H1 (cell line): ENCODE measurements around the gene LGI4. TPM values are rescaled to one million over a fixed set of nuclear protein-coding genes. Genes with fewer than 3 reads are reported as not detected.

Experiments
- CHD2 ChIP-seq: IDR thresholded peaks from 2 replicates; pipeline ENCODE4 v1.6.1; 2012; ENCODE audit warnings: low read length, improper control_type of control experiment
- CHD7 ChIP-seq: fragments of 300-600 bp; sonication (generic); IDR thresholded peaks from 2 replicates; pipeline ENCODE4 v1.7.1; 2012; ENCODE audit warnings: low read length, moderate library complexity, mild to moderate bottlenecking, inconsistent platforms; ENCODE audit not compliant: insufficient replicate concordance
- POU5F1 ChIP-seq: IDR thresholded peaks from 2 replicates; pipeline ENCODE4 v1.6.1; 2011; ENCODE audit warnings: low read depth, mild to moderate bottlenecking, low read length, moderate library complexity
- TAF7 ChIP-seq: optimal IDR thresholded peaks from 2 replicates; pipeline ENCODE3; 2011; ENCODE audit warnings: low read depth, mild to moderate bottlenecking, inconsistent platforms, low read length, moderate library complexity, borderline replicate concordance
- polyA plus RNA-seq, 7 experiments: library from polyadenylated mRNA; depleted of rRNA in 3 of 7; stranded (reverse) in 5 of 7; unstranded in 2 of 7; fragments of >200 nt in 5 of 7; fragments of 200-250 nt in 2 of 7; gene quantifications; 1 replicate in 5 of 7; 2 replicates in 1 of 7; 4 replicates in 1 of 7; pipeline versions ENCODE4 v1.2.1 to v1.2.3, GENCODE V29; 2011 to 2013; ENCODE audit warnings: missing spikeins in 2 of 7, mixed read lengths in 2 of 7
- total RNA-seq: library from RNA; stranded (reverse); fragmentation: NEBNext Ultra II Directional; extraction: Animal tissue kit (Norgen Biotek cat#: 25700); gene quantifications from 2 replicates; pipeline ENCODE4 v1.2.1, GENCODE V29; 2021

The LGI4 gene
- total and polyA plus RNA-seq, 2 of the 8 experiments (the other 6 are each of a cell fraction or from before 2014, with no cell fraction given): 2.0 to 8.2 TPM

- TF ChIP-seq TAF7 (no peak), POU5F1 (no peak), CHD2 (no peak), CHD7 (no peak)
Observed at GRCh38 chr19:35098413-35099049, 36.3 kb downstream of the LGI4 start (continued).
